Body of pancreas (tissue), 4 donors: ENCODE data around the gene NTN3. TPM values are rescaled to one million over a fixed set of nuclear protein-coding genes. Genes with fewer than 3 reads are reported as not detected.

Experiments
- ATAC-seq: fragments of 150-250 bp; one replicate; pipeline ENCODE4 v1.9.1; 2016
- DNase-seq, 4 donors: peaks; one replicate each; pipeline ENCODE4 v3.0.0-alpha.2; 2019
- H3K27ac ChIP-seq, 4 donors: fragments of 200-600 bp; sonication (generic); 1 replicate in 3 of 4; 2 replicates in 1 of 4; pipeline versions ENCODE4 v1.5.1 to v1.6.1; 2016 to 2019; ENCODE audit warnings: mild to moderate bottlenecking in 1 of 4, mixed read lengths in 1 of 4, moderate library complexity in 1 of 4
- H3K27me3 ChIP-seq, 2 donors: fragments of 200-600 bp; sonication (generic); one replicate each; pipeline ENCODE4 v1.6.0; 2016; ENCODE audit warnings: mild to moderate bottlenecking in 1 of 2
- H3K36me3 ChIP-seq, 2 donors: fragments of 200-600 bp; sonication (generic); replicated peaks in 1 of 2; 2 replicates each; pipeline ENCODE4 v1.5.1; 2016; ENCODE audit warnings: low read depth in 2 of 2; ENCODE audit not compliant: insufficient read depth in 1 of 2
- H3K4me1 ChIP-seq: fragments of 200-600 bp; sonication (generic); one replicate; pipeline ENCODE4 v1.6.0; 2016
- H3K4me3 ChIP-seq, 2 donors: fragments of 200-600 bp; sonication (generic); 1 replicate in 1 of 2; 2 replicates in 1 of 2; pipeline ENCODE4 v1.5.1; 2016 to 2019
- H3K9me3 ChIP-seq, 3 donors: fragments of 200-600 bp; sonication (generic); 1 replicate in 2 of 3; 2 replicates in 1 of 3; pipeline ENCODE4 v1.5.1; 2016
- POLR2A ChIP-seq, 3 donors: fragments of 450-650 bp; IDR thresholded peaks; one replicate each; pipeline ENCODE4 v1.6.1; 2016; ENCODE audit warnings: antibody characterized with exemption in 3 of 3, mild to moderate bottlenecking in 2 of 3
- WGBS, 2 donors: methylation state at CpG; one replicate each; pipeline ENCODE4 v1.1.5; 2017; 5-methylcytosine and 5-hydroxymethylcytosine counted together
- intact Hi-C: fragments of 100-400 bp; cut with DNase I; formaldehyde crosslinking; loops from one replicate; pipeline ENCODE4 v1.15.1; 2023
- total RNA-seq, 2 donors: library from RNA; depleted of rRNA; stranded (reverse); fragments of >200 nt; gene quantifications; one replicate each; pipeline ENCODE4 v1.1.0, GENCODE V29; 2016
- TF ChIP-seq, protein P1 (sequence below), 7 experiments: fragments of 450-650 bp in 4 of 7; fragments of 200-600 bp in 3 of 7; sonication (generic) in 3 of 7; IDR thresholded peaks; one replicate each; pipeline ENCODE4 v1.5.1; 2016 to 2019; ENCODE audit warnings: antibody characterized with exemption in 7 of 7

The NTN3 gene
- total RNA-seq, 2 donors from 2014 or later: not detected

DNA sequence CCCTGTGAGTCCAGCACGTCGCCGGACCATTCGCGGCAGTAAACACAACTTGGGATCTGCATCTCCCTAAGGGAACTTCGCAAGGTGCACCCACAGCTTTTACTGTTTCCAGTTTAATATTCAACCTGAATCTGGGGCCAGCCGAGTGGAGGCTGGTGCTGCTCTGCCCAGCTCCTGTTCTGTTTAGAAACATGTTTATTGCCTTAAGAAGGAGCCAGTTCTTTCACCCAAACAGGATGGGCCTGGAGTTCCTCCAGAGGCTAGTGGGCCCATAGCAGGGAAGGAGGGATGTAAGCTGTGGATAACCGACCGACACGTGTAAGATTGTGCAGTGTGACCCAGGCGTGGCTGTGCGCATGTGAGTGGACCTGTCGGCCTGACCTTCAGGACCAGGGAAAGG is 21.2 kb downstream of the NTN3 start:
- no peak for ATAC-seq
- 52 to 60% methylated on average over 10 to 13 of the region's 13 CpGs for WGBS, 2 donors
- no peak for TF ChIP-seq POLR2A (IDR thresholded peaks at IDR 0.05)
- TF ChIP-seq, protein P1, sequence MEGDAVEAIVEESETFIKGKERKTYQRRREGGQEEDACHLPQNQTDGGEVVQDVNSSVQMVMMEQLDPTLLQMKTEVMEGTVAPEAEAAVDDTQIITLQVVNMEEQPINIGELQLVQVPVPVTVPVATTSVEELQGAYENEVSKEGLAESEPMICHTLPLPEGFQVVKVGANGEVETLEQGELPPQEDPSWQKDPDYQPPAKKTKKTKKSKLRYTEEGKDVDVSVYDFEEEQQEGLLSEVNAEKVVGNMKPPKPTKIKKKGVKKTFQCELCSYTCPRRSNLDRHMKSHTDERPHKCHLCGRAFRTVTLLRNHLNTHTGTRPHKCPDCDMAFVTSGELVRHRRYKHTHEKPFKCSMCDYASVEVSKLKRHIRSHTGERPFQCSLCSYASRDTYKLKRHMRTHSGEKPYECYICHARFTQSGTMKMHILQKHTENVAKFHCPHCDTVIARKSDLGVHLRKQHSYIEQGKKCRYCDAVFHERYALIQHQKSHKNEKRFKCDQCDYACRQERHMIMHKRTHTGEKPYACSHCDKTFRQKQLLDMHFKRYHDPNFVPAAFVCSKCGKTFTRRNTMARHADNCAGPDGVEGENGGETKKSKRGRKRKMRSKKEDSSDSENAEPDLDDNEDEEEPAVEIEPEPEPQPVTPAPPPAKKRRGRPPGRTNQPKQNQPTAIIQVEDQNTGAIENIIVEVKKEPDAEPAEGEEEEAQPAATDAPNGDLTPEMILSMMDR (IDR thresholded peaks at IDR 0.05): no peak
- DNase-seq: peak in 1 of 4 donors; percentile 13
- H3K4me1 ChIP-seq: peaks cover 27% of the 10 kb centered on the region
- H3K27me3 ChIP-seq: no peaks in the 10 kb centered on the region
- no peaks in the 10 kb centered on the region for H3K9me3 ChIP-seq
- H3K36me3 ChIP-seq: peaks cover 0 to 1% of the 10 kb centered on the region in 2 donors
- H3K27ac ChIP-seq: peak overlapping the region in 3 of 4 donors; percentile 21 to 49 (median 44)
- no peak overlapping the region for H3K4me3 ChIP-seq
- intact Hi-C loops: loop anchor here (10.0 kb wide), 1 partner anchor 57 kb away; no protein-coding TSS in a partner anchor

DNA sequence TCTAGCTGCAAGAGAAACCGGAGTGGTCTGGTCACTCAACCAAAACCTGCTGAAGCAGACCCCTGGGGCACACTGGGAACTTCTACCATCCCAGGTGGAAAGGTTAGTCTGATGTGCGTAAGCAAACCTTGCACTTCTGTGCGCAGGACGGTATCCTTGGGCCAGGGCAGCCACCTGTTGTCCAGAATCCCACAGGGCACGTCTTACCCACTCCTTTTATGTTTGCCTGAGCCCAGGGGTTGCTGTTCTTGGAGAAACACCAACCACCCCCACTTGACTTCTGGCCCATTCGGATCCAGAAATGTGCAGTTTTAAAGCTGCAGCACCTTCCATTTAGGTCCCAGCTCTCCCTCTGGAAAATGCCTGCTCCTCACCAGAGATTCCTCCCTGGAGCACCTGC is 22.5 kb downstream of the NTN3 start:
- H3K27ac ChIP-seq: no peak overlapping the region
- TF ChIP-seq, protein P1 (IDR thresholded peaks at IDR 0.05): no peak
- TF ChIP-seq POLR2A (IDR thresholded peaks at IDR 0.05): no peak

DNA sequence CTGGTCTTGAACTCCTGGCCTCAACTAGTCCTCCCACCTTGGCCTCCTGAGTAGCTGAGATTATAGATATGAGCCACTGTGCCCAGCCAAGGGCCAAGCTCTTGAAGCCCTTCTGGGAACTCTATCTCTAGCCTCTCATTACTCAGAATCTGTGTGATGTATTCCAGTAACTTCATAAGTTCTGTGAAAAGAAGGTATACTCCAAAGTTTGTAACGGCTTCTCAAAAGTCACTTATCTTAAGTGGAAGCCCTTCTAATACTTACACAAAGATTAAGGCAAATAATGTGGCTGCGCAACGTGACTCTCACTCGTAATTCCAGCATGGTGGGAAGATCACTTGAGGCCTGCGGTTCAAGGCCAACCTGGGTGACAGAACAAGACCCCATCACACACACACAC is 23.5 kb downstream of the NTN3 start:
- Histone ChIP-seq H3K4me1 (peaks cover 42% of the 10 kb centered on the region), H3K9me3 (no peaks in the 10 kb centered on the region), H3K36me3 (peaks cover 0 to 1% of the 10 kb centered on the region in 2 donors), H3K4me3 (no peak overlapping the region), H3K27ac (no peak overlapping the region), H3K27me3 (no peaks in the 10 kb centered on the region)
- DNase-seq: no peak
- no peak for ATAC-seq
- intact Hi-C loops: loop anchor here (5.0 to 10.0 kb wide), 3 partner anchors 60 to 222 kb away; no protein-coding TSS in a partner anchor
- TF ChIP-seq, protein P1 (IDR thresholded peaks at IDR 0.05): no peak
- TF ChIP-seq POLR2A (IDR thresholded peaks at IDR 0.05): no peak
- 81 to 82% methylated on average over 5 of the region's 5 CpGs for WGBS, 2 donors

More for the DNA sequence above, 22.5 kb downstream of the NTN3 start:
- 76 to 78% methylated on average over 6 of the region's 6 CpGs for WGBS, 2 donors
- intact Hi-C loops: loop anchor here (10.0 kb wide), 1 partner anchor 59 kb away; no protein-coding TSS in a partner anchor
- Histone ChIP-seq H3K9me3 (no peaks in the 10 kb centered on the region), H3K4me1 (peaks cover 32% of the 10 kb centered on the region), H3K4me3 (no peak overlapping the region), H3K36me3 (peaks cover 0 to 1% of the 10 kb centered on the region in 2 donors), H3K27me3 (no peaks in the 10 kb centered on the region)
- DNase-seq (no peak), ATAC-seq (no peak)

DNA sequence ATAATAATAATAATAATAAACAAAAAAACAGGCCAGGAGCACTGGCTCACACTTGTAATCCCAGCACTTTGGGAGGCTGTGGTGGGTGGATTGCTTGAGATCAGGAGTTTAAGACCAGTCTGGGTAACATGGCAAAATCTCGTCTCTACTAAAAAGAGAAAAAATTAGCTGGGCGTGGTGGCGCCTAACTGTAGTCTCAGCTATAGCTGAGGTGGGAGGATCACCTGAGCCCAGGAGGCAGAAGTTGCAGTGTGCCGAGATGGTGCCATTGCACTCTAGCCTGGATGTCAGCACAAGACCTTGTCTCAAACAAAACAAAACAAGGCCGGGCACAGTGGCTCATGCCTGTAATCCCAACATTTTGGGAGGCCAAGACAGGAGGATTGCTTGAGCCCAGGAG is 23.9 kb downstream of the NTN3 start:
- Histone ChIP-seq H3K4me3 (no peak overlapping the region), H3K36me3 (peaks cover 0 to 1% of the 10 kb centered on the region in 2 donors), H3K27me3 (no peaks in the 10 kb centered on the region), H3K9me3 (no peaks in the 10 kb centered on the region), H3K4me1 (peaks cover 44% of the 10 kb centered on the region), H3K27ac (no peak overlapping the region)
- no peak for DNase-seq
- WGBS, 2 donors: 84 to 91% methylated on average over 5 of the region's 5 CpGs
- intact Hi-C loops: loop anchor here (5.0 to 10.0 kb wide), 3 partner anchors 60 to 223 kb away; no protein-coding TSS in a partner anchor
- no peak for ATAC-seq
- TF ChIP-seq, protein P1 (IDR thresholded peaks at IDR 0.05): no peak
- no peak for TF ChIP-seq POLR2A (IDR thresholded peaks at IDR 0.05)
